H9 (cell line): ENCODE measurements around the gene ZDHHC12. TPM values are rescaled to one million over a fixed set of nuclear protein-coding genes. Genes with fewer than 3 reads are reported as not detected.

Source experiments
- DNase-seq: peaks from one replicate; pipeline ENCODE4 v3.0.0-alpha.2; 2017
- H2AFZ ChIP-seq: one replicate; pipeline ENCODE4 v1.6.1; 2013; ENCODE audit warnings: mild to moderate bottlenecking, low read length, control low read depth, moderate library complexity
- H2AK5ac ChIP-seq: 2 replicates; pipeline ENCODE4 v1.6.1; 2013; ENCODE audit warnings: low read length, control low read depth, mixed read lengths; ENCODE audit not compliant: insufficient read length
- H2BK120ac ChIP-seq: one replicate; pipeline ENCODE4 v1.6.1; 2013; ENCODE audit warnings: low read depth, mild to moderate bottlenecking, low read length, control low read depth, inconsistent platforms; ENCODE audit not compliant: poor library complexity, severe bottlenecking
- H2BK12ac ChIP-seq: 2 replicates; pipeline ENCODE4 v1.6.1; 2013; ENCODE audit warnings: low read length, control low read depth, mixed read lengths, low read depth; ENCODE audit not compliant: insufficient read length
- H2BK15ac ChIP-seq: 2 replicates; pipeline ENCODE4 v1.6.1; 2013; ENCODE audit warnings: low read depth, low read length, control low read depth
- H2BK20ac ChIP-seq: one replicate; pipeline ENCODE4 v1.6.1; 2013; ENCODE audit warnings: low read depth, mild to moderate bottlenecking, low read length, control low read depth, inconsistent platforms; ENCODE audit not compliant: poor library complexity, severe bottlenecking
- H2BK5ac ChIP-seq: 2 replicates; pipeline ENCODE4 v1.6.1; 2013; ENCODE audit warnings: low read length, control low read depth, mixed read lengths; ENCODE audit not compliant: insufficient read length
- H3K14ac ChIP-seq: 2 replicates; pipeline ENCODE4 v1.6.1; 2013; ENCODE audit warnings: low read length, control low read depth; ENCODE audit not compliant: insufficient read depth
- H3K18ac ChIP-seq: 2 replicates; pipeline ENCODE4 v1.6.1; 2013; ENCODE audit warnings: low read depth, mild to moderate bottlenecking, mixed read lengths, low read length, control low read depth; ENCODE audit not compliant: insufficient read length
- H3K23ac ChIP-seq: 2 replicates; pipeline ENCODE4 v1.6.1; 2013; ENCODE audit warnings: low read length, control low read depth, mixed read lengths, low read depth; ENCODE audit not compliant: insufficient read length
- H3K23me2 ChIP-seq: 2 replicates; pipeline ENCODE4 v1.6.1; 2013; ENCODE audit warnings: low read depth, mild to moderate bottlenecking, mixed read lengths, low read length, control low read depth; ENCODE audit not compliant: insufficient read length, poor library complexity, severe bottlenecking
- H3K27ac ChIP-seq: 2 replicates; pipeline ENCODE4 v1.5.1; 2013; ENCODE audit warnings: low read length, control low read depth, mixed read lengths, low read depth; ENCODE audit not compliant: insufficient read length
- H3K27me3 ChIP-seq: 2 replicates; pipeline ENCODE4 v1.6.1; 2013; ENCODE audit warnings: low read length, control low read depth, inconsistent platforms; ENCODE audit not compliant: insufficient read depth
- H3K4ac ChIP-seq: 2 replicates; pipeline ENCODE4 v1.6.1; 2013; ENCODE audit warnings: low read depth, mild to moderate bottlenecking, control low read depth, inconsistent platforms, low read length, moderate library complexity
- H3K4me1 ChIP-seq: 2 replicates; pipeline ENCODE4 v1.6.1; 2013; ENCODE audit warnings: low read length, control low read depth, inconsistent platforms; ENCODE audit not compliant: insufficient read depth
- H3K4me2 ChIP-seq: 2 replicates; pipeline ENCODE4 v1.6.1; 2013; ENCODE audit warnings: low read length, control low read depth, mixed read lengths; ENCODE audit not compliant: insufficient read length, insufficient read depth
- H3K56ac ChIP-seq: 2 replicates; pipeline ENCODE4 v1.6.1; 2013; ENCODE audit warnings: low read depth, mild to moderate bottlenecking, mixed read lengths, low read length, control low read depth; ENCODE audit not compliant: insufficient read length
- H3K79me1 ChIP-seq: 2 replicates; pipeline ENCODE4 v1.6.1; 2013; ENCODE audit warnings: low read depth, mild to moderate bottlenecking, moderate library complexity, low read length, control low read depth, inconsistent platforms; ENCODE audit not compliant: insufficient read depth, poor library complexity, severe bottlenecking
- H3K79me2 ChIP-seq: 2 replicates; pipeline ENCODE4 v1.6.1; 2013; ENCODE audit warnings: low read length, control low read depth, inconsistent platforms; ENCODE audit not compliant: insufficient read depth
- H3K9ac ChIP-seq: 2 replicates; pipeline ENCODE4 v1.6.1; 2013; ENCODE audit warnings: low read length, control low read depth, mixed read lengths; ENCODE audit not compliant: insufficient read length; ENCODE audit errors: extremely low read depth
- H3K9me3 ChIP-seq: one replicate; pipeline ENCODE4 v1.6.1; 2013; ENCODE audit warnings: low read depth, low read length, inconsistent platforms; ENCODE audit not compliant: control insufficient read depth
- H3T11ph ChIP-seq: one replicate; pipeline ENCODE4 v1.6.1; 2013; ENCODE audit warnings: mild to moderate bottlenecking, low read length, control low read depth, inconsistent platforms
- H4K20me1 ChIP-seq: one replicate; pipeline ENCODE4 v1.6.1; 2013; ENCODE audit not compliant: control insufficient read depth, insufficient read length, insufficient read depth
- H4K5ac ChIP-seq: 2 replicates; pipeline ENCODE4 v1.6.1; 2013; ENCODE audit warnings: low read depth, mild to moderate bottlenecking, mixed read lengths, low read length, control low read depth; ENCODE audit not compliant: insufficient read length
- H4K8ac ChIP-seq: replicated peaks from 2 replicates; pipeline ENCODE4 v1.6.1; 2013; ENCODE audit warnings: low read length, control low read depth, mixed read lengths, low read depth; ENCODE audit not compliant: insufficient read length
- H4K91ac ChIP-seq: 2 replicates; pipeline ENCODE4 v1.6.1; 2013; ENCODE audit warnings: low read depth, mild to moderate bottlenecking, moderate library complexity, mixed read lengths, low read length, control low read depth; ENCODE audit not compliant: insufficient read length
- H3K27ac Mint-ChIP-seq, 3 experiments: 2 replicates in 2 of 3; 3 replicates in 1 of 3; pipeline ENCODE4 v1.8.0; 2020 to 2021; ENCODE audit warnings: mixed read lengths in 3 of 3, mild to moderate bottlenecking in 1 of 3, moderate library complexity in 1 of 3
- H3K27me3 Mint-ChIP-seq: 2 replicates; pipeline ENCODE4 v1.8.0; 2021; ENCODE audit warnings: low read depth, mild to moderate bottlenecking, moderate library complexity, mixed read lengths
- H3K36me3 Mint-ChIP-seq, 3 experiments: 2 replicates in 2 of 3; 3 replicates in 1 of 3; pipeline ENCODE4 v1.8.0; 2020 to 2021; ENCODE audit warnings: low read depth in 3 of 3, mixed read lengths in 3 of 3; ENCODE audit not compliant: insufficient read depth in 1 of 3
- H3K4me1 Mint-ChIP-seq, 2 experiments: 2 replicates each; pipeline ENCODE4 v1.8.0; 2020; ENCODE audit warnings: mixed read lengths in 2 of 2
- H3K4me3 Mint-ChIP-seq, 2 experiments: 2 replicates in 1 of 2; 3 replicates in 1 of 2; pipeline ENCODE4 v1.8.0; 2020 to 2021; ENCODE audit warnings: mild to moderate bottlenecking in 2 of 2, mixed read lengths in 2 of 2, moderate library complexity in 1 of 2
- H3K9me3 Mint-ChIP-seq, 2 experiments: 2 replicates in 1 of 2; 3 replicates in 1 of 2; pipeline ENCODE4 v1.8.0; 2020; ENCODE audit warnings: mild to moderate bottlenecking in 2 of 2, mixed read lengths in 2 of 2, moderate library complexity in 1 of 2
- WGBS: extraction: QIAGEN DNeasy Blood & Tissue Kit; methylation state at CpG from one replicate; pipeline ENCODE4 v1.1.7; 2013; ENCODE audit warnings: missing lambda C conversion rate, low lambda C conversion rate, mixed read lengths; ENCODE audit not compliant: insufficient read length; ENCODE audit errors: extremely low coverage; 5-methylcytosine and 5-hydroxymethylcytosine counted together
- total RNA-seq: library from RNA; stranded (reverse); gene quantifications from 2 replicates; pipeline ENCODE4 v1.2.1, GENCODE V29; 2021
- TF ChIP-seq, protein P1 (sequence below): fragments of 200-600 bp; sonication (generic); conservative IDR thresholded peaks from 3 replicates; pipeline ENCODE4 v1.8.0; 2021; ENCODE audit warnings: antibody characterized with exemption, mild to moderate bottlenecking

The ZDHHC12 gene
- total RNA-seq, 1 experiment from 2014 or later, result 42.8 TPM

DNA sequence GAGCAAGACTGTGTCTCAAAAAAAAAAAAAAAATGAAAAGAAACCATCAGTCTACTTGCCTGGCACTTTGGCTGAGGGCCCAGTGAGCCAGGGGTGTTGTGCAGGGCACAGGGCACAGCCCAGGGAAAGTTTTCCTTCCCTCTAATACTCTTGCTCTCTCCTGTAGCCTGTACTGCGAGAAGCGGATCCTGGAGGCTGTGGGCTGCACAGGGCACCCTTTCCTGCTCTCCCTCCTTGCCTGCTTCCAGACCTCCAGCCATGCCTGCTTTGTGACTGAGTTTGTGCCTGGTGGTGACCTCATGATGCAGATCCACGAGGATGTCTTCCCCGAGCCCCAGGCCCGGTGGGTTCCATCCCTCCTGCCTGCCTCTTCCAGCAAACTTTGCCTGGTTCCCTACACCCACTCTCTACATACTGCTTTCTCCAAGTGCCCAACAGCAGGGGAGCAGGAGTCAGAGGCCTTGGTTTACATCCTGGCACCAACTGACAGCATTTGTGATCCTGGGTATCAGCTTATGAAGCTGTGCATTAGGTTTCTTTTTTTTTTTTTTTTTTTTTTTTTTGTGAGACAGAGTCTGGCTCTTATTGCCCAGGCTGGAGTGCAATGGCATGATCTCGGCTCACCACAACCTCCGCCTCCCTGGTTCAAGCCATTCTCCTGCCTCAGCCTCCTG is 7.2 kb downstream of the ZDHHC12 start:
- no peaks in the 10 kb centered on the region; a peak in 1 of 5 replicates for H3K9me3 Mint-ChIP-seq
- no peak overlapping the region for H3K4me3 Mint-ChIP-seq
- no peak overlapping the region for H2AK5ac ChIP-seq
- H3K27me3 ChIP-seq, result no peaks in the 10 kb centered on the region
- H2BK12ac ChIP-seq, result no peak overlapping the region
- no peak overlapping the region for H3K4me2 ChIP-seq
- no peak overlapping the region for H3K27ac ChIP-seq
- H2BK20ac ChIP-seq, result no peak overlapping the region
- no peak overlapping the region for H4K8ac ChIP-seq
- H4K20me1 ChIP-seq, result no peaks in the 10 kb centered on the region
- peaks cover 6 to 49% (median 31%) of the 10 kb centered on the region in 3 experiments; a peak in 6 of 7 replicates for H3K36me3 Mint-ChIP-seq
- H2AFZ ChIP-seq, result no peak overlapping the region
- H3K9ac ChIP-seq, result no peak overlapping the region
- no peak overlapping the region for H4K91ac ChIP-seq
- no peak overlapping the region; the same call in 1 of the 2 replicates for H3K14ac ChIP-seq
- no peaks in the 10 kb centered on the region for H3K23me2 ChIP-seq
- no peak overlapping the region for H2BK120ac ChIP-seq
- no peak overlapping the region for H3K56ac ChIP-seq
- H3T11ph ChIP-seq, result no peak overlapping the region
- H3K18ac ChIP-seq, result no peak overlapping the region
- H3K23ac ChIP-seq, result no peak overlapping the region
- H4K5ac ChIP-seq, result no peak overlapping the region
- no peak overlapping the region for H3K4ac ChIP-seq
- no peak overlapping the region for H2BK5ac ChIP-seq
- no peaks in the 10 kb centered on the region for H3K79me2 ChIP-seq
- no peaks in the 10 kb centered on the region for H3K79me1 ChIP-seq
- no CpG with 5 or more reads among the region's 7 CpGs for WGBS
- H3K4me1 ChIP-seq, result no peaks in the 10 kb centered on the region
- no peak overlapping the region for H2BK15ac ChIP-seq
- TF ChIP-seq, protein P1, sequence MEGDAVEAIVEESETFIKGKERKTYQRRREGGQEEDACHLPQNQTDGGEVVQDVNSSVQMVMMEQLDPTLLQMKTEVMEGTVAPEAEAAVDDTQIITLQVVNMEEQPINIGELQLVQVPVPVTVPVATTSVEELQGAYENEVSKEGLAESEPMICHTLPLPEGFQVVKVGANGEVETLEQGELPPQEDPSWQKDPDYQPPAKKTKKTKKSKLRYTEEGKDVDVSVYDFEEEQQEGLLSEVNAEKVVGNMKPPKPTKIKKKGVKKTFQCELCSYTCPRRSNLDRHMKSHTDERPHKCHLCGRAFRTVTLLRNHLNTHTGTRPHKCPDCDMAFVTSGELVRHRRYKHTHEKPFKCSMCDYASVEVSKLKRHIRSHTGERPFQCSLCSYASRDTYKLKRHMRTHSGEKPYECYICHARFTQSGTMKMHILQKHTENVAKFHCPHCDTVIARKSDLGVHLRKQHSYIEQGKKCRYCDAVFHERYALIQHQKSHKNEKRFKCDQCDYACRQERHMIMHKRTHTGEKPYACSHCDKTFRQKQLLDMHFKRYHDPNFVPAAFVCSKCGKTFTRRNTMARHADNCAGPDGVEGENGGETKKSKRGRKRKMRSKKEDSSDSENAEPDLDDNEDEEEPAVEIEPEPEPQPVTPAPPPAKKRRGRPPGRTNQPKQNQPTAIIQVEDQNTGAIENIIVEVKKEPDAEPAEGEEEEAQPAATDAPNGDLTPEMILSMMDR, result no peak
- H3K27me3 Mint-ChIP-seq, result no peaks in the 10 kb centered on the region
- H3K9me3 ChIP-seq, result no peaks in the 10 kb centered on the region
- H3K27ac Mint-ChIP-seq, result no peak overlapping the region
- no peaks in the 10 kb centered on the region for H3K4me1 Mint-ChIP-seq
- DNase-seq, result no peak
